Mesendoderm (in vitro differentiated cells): ENCODE data around the gene ECEL1.

Experiments used
- DNase-seq: peaks from one replicate; pipeline ENCODE4 v3.0.0; 2013
- H2AK5ac ChIP-seq: 2 replicates; pipeline ENCODE4 v1.6.1; 2013; ENCODE audit warnings: low read length, inconsistent platforms
- H2BK120ac ChIP-seq: 2 replicates; pipeline ENCODE4 v1.6.1; 2013; ENCODE audit warnings: low read depth, mild to moderate bottlenecking, low read length, moderate library complexity, mixed read lengths
- H2BK15ac ChIP-seq: replicated peaks from 2 replicates; pipeline ENCODE4 v1.6.1; 2013; ENCODE audit warnings: low read depth, mild to moderate bottlenecking, moderate library complexity
- H2BK5ac ChIP-seq: 2 replicates; pipeline ENCODE4 v1.6.1; 2013; ENCODE audit warnings: low read length, inconsistent platforms
- H3K18ac ChIP-seq: 2 replicates; pipeline ENCODE4 v1.6.1; 2013; ENCODE audit warnings: mild to moderate bottlenecking, low read length, mixed read lengths
- H3K23ac ChIP-seq: one replicate; pipeline ENCODE4 v1.6.1; 2013; ENCODE audit warnings: low read length
- H3K27ac ChIP-seq: 2 replicates; pipeline ENCODE4 v1.5.1; 2013; ENCODE audit warnings: low read depth, mild to moderate bottlenecking, inconsistent platforms, low read length, moderate library complexity
- H3K27me3 ChIP-seq: 2 replicates; pipeline ENCODE4 v1.6.1; 2013; ENCODE audit warnings: low read length, control low read depth, mild to moderate bottlenecking, inconsistent platforms; ENCODE audit not compliant: insufficient read depth, poor library complexity
- H3K36me3 ChIP-seq: 2 replicates; pipeline ENCODE4 v1.6.1; 2013; ENCODE audit warnings: low read length, inconsistent platforms; ENCODE audit not compliant: control insufficient read depth, insufficient read depth
- H3K4ac ChIP-seq: one replicate; pipeline ENCODE4 v1.6.1; 2013; ENCODE audit warnings: low read depth, mild to moderate bottlenecking, low read length, moderate library complexity
- H3K4me1 ChIP-seq: 2 replicates; pipeline ENCODE4 v1.6.1; 2013; ENCODE audit warnings: low read depth, low read length, inconsistent platforms; ENCODE audit not compliant: control insufficient read depth
- H3K4me2 ChIP-seq: 2 replicates; pipeline ENCODE4 v1.6.1; 2013; ENCODE audit warnings: low read length
- H3K4me3 ChIP-seq: 2 replicates; pipeline ENCODE4 v1.5.1; 2013; ENCODE audit warnings: mild to moderate bottlenecking, low read length
- H3K56ac ChIP-seq: one replicate; pipeline ENCODE4 v1.6.1; 2013; ENCODE audit warnings: low read length
- H3K79me1 ChIP-seq: 2 replicates; pipeline ENCODE4 v1.6.1; 2013; ENCODE audit warnings: low read length, inconsistent platforms
- H3K79me2 ChIP-seq: 2 replicates; pipeline ENCODE4 v1.6.1; 2013; ENCODE audit warnings: mild to moderate bottlenecking, low read length; ENCODE audit not compliant: control insufficient read depth, insufficient read depth
- H3K9ac ChIP-seq: 2 replicates; pipeline ENCODE4 v1.6.1; 2013; ENCODE audit warnings: low read length, inconsistent platforms
- H4K5ac ChIP-seq: one replicate; pipeline ENCODE4 v1.6.1; 2013; ENCODE audit warnings: low read length
- H4K8ac ChIP-seq: one replicate; pipeline ENCODE4 v1.6.1; 2013; ENCODE audit warnings: low read depth, mild to moderate bottlenecking, control low read depth, low read length, moderate library complexity
- WGBS: extraction: QIAGEN DNeasy Blood & Tissue Kit; methylation state at CpG from one replicate; pipeline ENCODE4 v1.1.7; 2013; ENCODE audit warnings: low lambda C conversion rate, missing lambda C conversion rate; ENCODE audit not compliant: insufficient coverage; ENCODE audit errors: extremely low coverage; 5-methylcytosine and 5-hydroxymethylcytosine counted together

The ECEL1 gene

GRCh38 chr2:232528746-232529460 is 41.3 kb upstream of the ECEL1 start:
- Histone ChIP-seq H2BK15ac (no peak overlapping the region), H3K27me3 (peaks cover under 1% of the 10 kb centered on the region), H2AK5ac (no peak overlapping the region), H2BK120ac (no peak overlapping the region), H3K4me1 (no peaks in the 10 kb centered on the region), H3K23ac (no peak overlapping the region), H3K79me2 (no peaks in the 10 kb centered on the region), H3K4me2 (no peak overlapping the region), H3K18ac (no peak overlapping the region), H3K36me3 (no peaks in the 10 kb centered on the region), H3K9ac (no peak overlapping the region), H3K79me1 (no peaks in the 10 kb centered on the region), H2BK5ac (no peak overlapping the region), H4K5ac (no peak overlapping the region), H3K56ac (no peak overlapping the region), H3K4ac (no peak overlapping the region), H3K27ac (no peak overlapping the region), H3K4me3 (no peak overlapping the region), H4K8ac (no peak overlapping the region)
- WGBS = no CpG with 5 or more reads among the region's 11 CpGs
- DNase-seq = no peak

GRCh38 chr2:232527905-232528470 is 40.4 kb upstream of the ECEL1 start:
- H3K18ac ChIP-seq = no peak overlapping the region
- H3K4me3 ChIP-seq = no peak overlapping the region
- no peak overlapping the region for H4K8ac ChIP-seq
- no peak overlapping the region for H3K23ac ChIP-seq
- no peak for DNase-seq
- no peaks in the 10 kb centered on the region for H3K79me1 ChIP-seq
- no peak overlapping the region for H3K9ac ChIP-seq
- no peak overlapping the region for H3K4ac ChIP-seq
- H3K4me1 ChIP-seq = no peaks in the 10 kb centered on the region
- no peak overlapping the region for H2BK5ac ChIP-seq
- no peak overlapping the region for H3K56ac ChIP-seq
- no peak overlapping the region for H2BK120ac ChIP-seq
- H3K27me3 ChIP-seq = peaks cover 9% of the 10 kb centered on the region
- H2AK5ac ChIP-seq = no peak overlapping the region
- H2BK15ac ChIP-seq = no peak overlapping the region
- H3K4me2 ChIP-seq = no peak overlapping the region
- no peaks in the 10 kb centered on the region for H3K79me2 ChIP-seq
- WGBS = no CpG with 5 or more reads among the region's 6 CpGs
- no peaks in the 10 kb centered on the region for H3K36me3 ChIP-seq
- no peak overlapping the region for H3K27ac ChIP-seq
- no peak overlapping the region for H4K5ac ChIP-seq

GRCh38 chr2:232526372-232526941 is 38.8 kb upstream of the ECEL1 start:
- no peak overlapping the region for H2AK5ac ChIP-seq

GRCh38 chr2:232525791-232526371 is 38.2 kb upstream of the ECEL1 start, which contains the start of gene CHRND:
Gene CHRND (plus strand): TSS chr2:232526160. CDS start chr2:232526216, 56 bp downstream.
- DNase-seq = no peak
- no CpG with 5 or more reads among the region's 18 CpGs for WGBS

More at GRCh38 chr2:232526372-232526941, 38.8 kb upstream of the ECEL1 start:
- no peak for DNase-seq
- Histone ChIP-seq H3K4me1 (no peaks in the 10 kb centered on the region), H4K8ac (no peak overlapping the region), H3K79me2 (no peaks in the 10 kb centered on the region), H2BK5ac (no peak overlapping the region), H3K4me2 (no peak overlapping the region), H3K27ac (no peak overlapping the region), H3K18ac (no peak overlapping the region), H4K5ac (no peak overlapping the region), H3K36me3 (no peaks in the 10 kb centered on the region), H2BK15ac (no peak overlapping the region), H3K27me3 (peaks cover 17% of the 10 kb centered on the region), H3K4ac (no peak overlapping the region), H2BK120ac (no peak overlapping the region), H3K9ac (no peak overlapping the region), H3K23ac (no peak overlapping the region), H3K4me3 (no peak overlapping the region), H3K56ac (no peak overlapping the region), H3K79me1 (no peaks in the 10 kb centered on the region)
- WGBS = no CpG with 5 or more reads among the region's 13 CpGs

GRCh38 chr2:232525199-232525598 is 37.6 kb upstream of the ECEL1 start:
- peaks cover 17% of the 10 kb centered on the region for H3K27me3 ChIP-seq
- no CpG with 5 or more reads among the region's 14 CpGs for WGBS
- no peaks in the 10 kb centered on the region for H3K36me3 ChIP-seq
- H3K27ac ChIP-seq = no peak overlapping the region
- no peak overlapping the region for H2BK120ac ChIP-seq
- H2AK5ac ChIP-seq = no peak overlapping the region
- H3K4me1 ChIP-seq = no peaks in the 10 kb centered on the region
- no peak overlapping the region for H4K5ac ChIP-seq
- H3K79me1 ChIP-seq = no peaks in the 10 kb centered on the region
- H4K8ac ChIP-seq = no peak overlapping the region
- no peak overlapping the region for H3K18ac ChIP-seq
- no peak overlapping the region for H3K9ac ChIP-seq
- H3K79me2 ChIP-seq = no peaks in the 10 kb centered on the region
- H3K4me2 ChIP-seq = no peak overlapping the region
- H2BK5ac ChIP-seq = no peak overlapping the region
- H3K4me3 ChIP-seq = no peak overlapping the region
- no peak overlapping the region for H3K4ac ChIP-seq
- H3K23ac ChIP-seq = no peak overlapping the region
- H3K56ac ChIP-seq = no peak overlapping the region
- DNase-seq = no peak
- no peak overlapping the region for H2BK15ac ChIP-seq

More at GRCh38 chr2:232525791-232526371, 38.2 kb upstream of the ECEL1 start, which contains the start of gene CHRND:
- H3K4ac ChIP-seq = no peak within 1 kb of the TSS
- no peak within 1 kb of the TSS for H3K27ac ChIP-seq
- no peak within 1 kb of the TSS for H3K56ac ChIP-seq
- H3K79me1 ChIP-seq = no peaks in the 10 kb centered on the region
- no peak within 1 kb of the TSS for H3K23ac ChIP-seq
- no peak within 1 kb of the TSS for H3K9ac ChIP-seq
- no peak within 1 kb of the TSS for H3K4me2 ChIP-seq
- H3K18ac ChIP-seq = no peak within 1 kb of the TSS
- no peak within 1 kb of the TSS for H2BK15ac ChIP-seq
- no peak within 1 kb of the TSS for H2AK5ac ChIP-seq
- peaks cover 17% of the 10 kb centered on the region for H3K27me3 ChIP-seq
- no peak within 1 kb of the TSS for H2BK120ac ChIP-seq
- H3K4me1 ChIP-seq = no peaks in the 10 kb centered on the region
- H4K8ac ChIP-seq = no peak within 1 kb of the TSS
- H3K36me3 ChIP-seq = no peaks in the 10 kb centered on the region
- no peaks in the 10 kb centered on the region for H3K79me2 ChIP-seq
- H3K4me3 ChIP-seq = no peak within 1 kb of the TSS
- no peak within 1 kb of the TSS for H2BK5ac ChIP-seq
- no peak within 1 kb of the TSS for H4K5ac ChIP-seq
